Neuronal stem cell (in vitro differentiated cells): ENCODE results near the gene STPG1.

Experiments used
- DNase-seq: peaks from one replicate; pipeline ENCODE4 v3.0.0-alpha.2; 2013; ENCODE audit warnings: low spot score
- H2AFZ ChIP-seq: one replicate; pipeline ENCODE4 v1.6.1; 2013; ENCODE audit warnings: mild to moderate bottlenecking, low read length, inconsistent platforms
- H2AK5ac ChIP-seq: 2 replicates; pipeline ENCODE4 v1.6.1; 2013; ENCODE audit warnings: low read depth, mild to moderate bottlenecking, inconsistent platforms, low read length, moderate library complexity, mixed read lengths
- H2BK120ac ChIP-seq: 2 replicates; pipeline ENCODE4 v1.6.1; 2013; ENCODE audit warnings: low read depth, mild to moderate bottlenecking, inconsistent platforms, low read length, moderate library complexity, mixed read lengths
- H2BK12ac ChIP-seq: one replicate; pipeline ENCODE4 v1.6.1; 2013; ENCODE audit warnings: low read length, inconsistent platforms
- H2BK15ac ChIP-seq: 2 replicates; pipeline ENCODE4 v1.6.1; 2013; ENCODE audit warnings: mild to moderate bottlenecking, low read length, inconsistent platforms, mixed read lengths
- H2BK5ac ChIP-seq: one replicate; pipeline ENCODE4 v1.6.1; 2013; ENCODE audit warnings: inconsistent platforms, mild to moderate bottlenecking, low read length, moderate library complexity
- H3K14ac ChIP-seq: one replicate; pipeline ENCODE4 v1.6.1; 2013; ENCODE audit warnings: low read length, inconsistent platforms
- H3K18ac ChIP-seq: 2 replicates; pipeline ENCODE4 v1.6.1; 2013; ENCODE audit warnings: low read length, inconsistent platforms
- H3K23ac ChIP-seq: 2 replicates; pipeline ENCODE4 v1.6.1; 2013; ENCODE audit warnings: low read depth, mild to moderate bottlenecking, mixed read lengths, low read length, inconsistent platforms; ENCODE audit not compliant: poor library complexity
- H3K27ac ChIP-seq: replicated peaks from 3 replicates; pipeline ENCODE4 v1.5.1; 2013; ENCODE audit warnings: low read length, inconsistent platforms
- H3K27me3 ChIP-seq, 3 experiments: 2 replicates each; pipeline ENCODE4 v1.6.1; 2013; ENCODE audit warnings: low read length in 3 of 3, mild to moderate bottlenecking in 2 of 3, inconsistent platforms in 1 of 3, low read depth in 1 of 3, mixed read lengths in 1 of 3, moderate library complexity in 1 of 3; ENCODE audit not compliant: control insufficient read depth in 3 of 3, insufficient read depth in 3 of 3
- H3K36me3 ChIP-seq, 2 donors: replicated peaks in 1 of 2; 2 replicates each; pipeline ENCODE4 v1.6.1; 2013; ENCODE audit warnings: low read length in 2 of 2; ENCODE audit not compliant: control insufficient read depth in 2 of 2, insufficient read depth in 2 of 2
- H3K4ac ChIP-seq: 2 replicates; pipeline ENCODE4 v1.6.1; 2013; ENCODE audit warnings: inconsistent platforms, mild to moderate bottlenecking, low read length, moderate library complexity
- H3K4me1 ChIP-seq, 2 donors: 1 replicate in 1 of 2; 2 replicates in 1 of 2; pipeline ENCODE4 v1.6.1; 2013; ENCODE audit warnings: low read length in 2 of 2, low read depth in 1 of 2; ENCODE audit not compliant: control insufficient read depth in 2 of 2, insufficient read depth in 1 of 2
- H3K4me2 ChIP-seq: one replicate; pipeline ENCODE4 v1.6.1; 2013; ENCODE audit warnings: mild to moderate bottlenecking, low read length, inconsistent platforms; ENCODE audit not compliant: insufficient read depth, poor library complexity, severe bottlenecking
- H3K4me3 ChIP-seq, 2 donors: 2 replicates each; pipeline ENCODE4 v1.5.1; 2013; ENCODE audit warnings: low read length in 2 of 2, mild to moderate bottlenecking in 2 of 2, inconsistent platforms in 1 of 2, moderate library complexity in 1 of 2
- H3K79me1 ChIP-seq: one replicate; pipeline ENCODE4 v1.6.1; 2013; ENCODE audit warnings: low read depth, mild to moderate bottlenecking, inconsistent platforms, low read length, moderate library complexity
- H3K9ac ChIP-seq: one replicate; pipeline ENCODE4 v1.6.1; 2013; ENCODE audit warnings: mild to moderate bottlenecking, low read depth, low read length, inconsistent platforms; ENCODE audit not compliant: poor library complexity
- H3K9me3 ChIP-seq, 2 donors: replicated peaks in 1 of 2; 2 replicates each; pipeline versions ENCODE3 to v1.6.1; 2013; ENCODE audit warnings: low read length in 2 of 2, mild to moderate bottlenecking in 2 of 2, inconsistent platforms in 1 of 2, low read depth in 1 of 2, mixed read lengths in 1 of 2, moderate library complexity in 1 of 2; ENCODE audit not compliant: control insufficient read depth in 2 of 2, insufficient read depth in 1 of 2
- H4K8ac ChIP-seq: one replicate; pipeline ENCODE4 v1.6.1; 2013; ENCODE audit warnings: low read depth, mild to moderate bottlenecking, inconsistent platforms, low read length, moderate library complexity
- H4K91ac ChIP-seq: one replicate; pipeline ENCODE4 v1.6.1; 2013; ENCODE audit warnings: low read length, low read depth, mild to moderate bottlenecking, inconsistent platforms; ENCODE audit not compliant: poor library complexity
- WGBS, 2 donors: extraction: QIAGEN DNeasy Blood & Tissue Kit; methylation state at CpG; one replicate each; pipeline ENCODE4 v1.1.7; 2013; ENCODE audit warnings: missing lambda C conversion rate in 2 of 2, mixed read lengths in 1 of 2; ENCODE audit not compliant: insufficient read length in 2 of 2, insufficient replicate concordance in 1 of 2; ENCODE audit errors: extremely low coverage in 2 of 2; 5-methylcytosine and 5-hydroxymethylcytosine counted together

Gene STPG1

GRCh38 chr1:24338447-24338846, 75.1 kb downstream of the STPG1 start:
- H2BK120ac ChIP-seq, result no peak overlapping the region
- H3K36me3 ChIP-seq, result no peaks in the 10 kb centered on the region
- H3K23ac ChIP-seq, result no peak overlapping the region
- no peaks in the 10 kb centered on the region for H3K79me1 ChIP-seq
- H3K4ac ChIP-seq, result no peak overlapping the region
- H3K9ac ChIP-seq, result no peak overlapping the region
- H3K4me3 ChIP-seq, result no peak overlapping the region
- no peak overlapping the region for H2BK5ac ChIP-seq
- H4K8ac ChIP-seq, result no peak overlapping the region
- no peak overlapping the region for H2BK15ac ChIP-seq
- H2AK5ac ChIP-seq, result no peak overlapping the region
- peaks cover 0 to under 1% (median 0%) of the 10 kb centered on the region in 3 experiments for H3K27me3 ChIP-seq
- no peak overlapping the region for H3K18ac ChIP-seq
- peaks cover 7 to 8% of the 10 kb centered on the region in 2 donors for H3K4me1 ChIP-seq
- H3K14ac ChIP-seq, result no peak overlapping the region
- H3K4me2 ChIP-seq, result no peak overlapping the region
- H3K27ac ChIP-seq, result no peak overlapping the region
- no CpG with 5 or more reads among the region's 5 CpGs for WGBS, 2 donors
- no peak for DNase-seq
- no peaks in the 10 kb centered on the region for H3K9me3 ChIP-seq
- H4K91ac ChIP-seq, result no peak overlapping the region
- no peak overlapping the region for H2AFZ ChIP-seq
- no peak overlapping the region for H2BK12ac ChIP-seq

GRCh38 chr1:24337455-24337854, 76.1 kb downstream of the STPG1 start:
- WGBS, 2 donors, result no CpG with 5 or more reads among the region's 4 CpGs
- Histone ChIP-seq H3K9ac (no peak overlapping the region), H3K4ac (no peak overlapping the region), H3K18ac (peak overlapping the region; percentile 8), H2AK5ac (no peak overlapping the region), H3K4me1 (peaks cover 7 to 8% of the 10 kb centered on the region in 2 donors), H3K27ac (no peak overlapping the region), H3K9me3 (no peaks in the 10 kb centered on the region), H2BK12ac (no peak overlapping the region), H3K79me1 (no peaks in the 10 kb centered on the region), H2BK15ac (no peak overlapping the region), H4K91ac (no peak overlapping the region), H2AFZ (no peak overlapping the region), H2BK120ac (no peak overlapping the region), H3K4me3 (no peak overlapping the region), H2BK5ac (no peak overlapping the region), H3K4me2 (no peak overlapping the region), H3K23ac (no peak overlapping the region), H4K8ac (no peak overlapping the region), H3K36me3 (no peaks in the 10 kb centered on the region), H3K27me3 (peaks cover 0 to 6% (median 0%) of the 10 kb centered on the region in 3 experiments), H3K14ac (no peak overlapping the region)
- DNase-seq, result no peak

GRCh38 chr1:24336075-24336474, 77.5 kb downstream of the STPG1 start:
- no peaks in the 10 kb centered on the region for H3K36me3 ChIP-seq
- no peaks in the 10 kb centered on the region for H3K9me3 ChIP-seq
- DNase-seq, result no peak
- H3K27ac ChIP-seq, result no peak overlapping the region
- H2BK15ac ChIP-seq, result no peak overlapping the region
- no peak overlapping the region for H2AFZ ChIP-seq
- H3K4ac ChIP-seq, result no peak overlapping the region
- H2BK5ac ChIP-seq, result no peak overlapping the region
- H2BK12ac ChIP-seq, result no peak overlapping the region
- no peak overlapping the region for H3K23ac ChIP-seq
- H3K79me1 ChIP-seq, result no peaks in the 10 kb centered on the region
- no peak overlapping the region for H3K14ac ChIP-seq
- no peak overlapping the region for H3K9ac ChIP-seq
- H4K8ac ChIP-seq, result no peak overlapping the region
- no peak overlapping the region for H4K91ac ChIP-seq
- peaks cover 0 to 6% (median 0%) of the 10 kb centered on the region in 3 experiments for H3K27me3 ChIP-seq
- no peak overlapping the region for H2AK5ac ChIP-seq
- no peak overlapping the region for H3K4me2 ChIP-seq
- H3K4me3 ChIP-seq, result no peak overlapping the region
- WGBS, 2 donors, result no CpG with 5 or more reads among the region's 5 CpGs
- peaks cover 6 to 8% of the 10 kb centered on the region in 2 donors for H3K4me1 ChIP-seq
- H2BK120ac ChIP-seq, result no peak overlapping the region
- no peak overlapping the region for H3K18ac ChIP-seq

GRCh38 chr1:24331961-24332673, 81.5 kb downstream of the STPG1 start:
- Histone ChIP-seq H2BK15ac (no peak overlapping the region), H3K14ac (no peak overlapping the region), H4K91ac (no peak overlapping the region), H2BK5ac (no peak overlapping the region), H3K4me3 (no peak overlapping the region), H3K79me1 (no peaks in the 10 kb centered on the region), H2AK5ac (no peak overlapping the region), H3K27ac (no peak overlapping the region), H3K9me3 (no peaks in the 10 kb centered on the region), H3K4me1 (no peaks in the 10 kb centered on the region), H3K4me2 (no peak overlapping the region), H2BK120ac (no peak overlapping the region), H4K8ac (no peak overlapping the region), H3K18ac (no peak overlapping the region), H3K4ac (no peak overlapping the region), H2BK12ac (no peak overlapping the region), H2AFZ (no peak overlapping the region), H3K23ac (no peak overlapping the region), H3K9ac (no peak overlapping the region), H3K27me3 (peaks cover 0 to 16% (median 0%) of the 10 kb centered on the region in 3 experiments), H3K36me3 (no peaks in the 10 kb centered on the region)
- WGBS, 2 donors, result no CpG with 5 or more reads among the region's 7 CpGs
- DNase-seq, result no peak
